ENCODE data around the gene PPP1CA.

GRCh38 chr11:67429722-67430121 is 28.1 kb upstream of the PPP1CA start:
- TF ChIP-seq, protein P1, sequence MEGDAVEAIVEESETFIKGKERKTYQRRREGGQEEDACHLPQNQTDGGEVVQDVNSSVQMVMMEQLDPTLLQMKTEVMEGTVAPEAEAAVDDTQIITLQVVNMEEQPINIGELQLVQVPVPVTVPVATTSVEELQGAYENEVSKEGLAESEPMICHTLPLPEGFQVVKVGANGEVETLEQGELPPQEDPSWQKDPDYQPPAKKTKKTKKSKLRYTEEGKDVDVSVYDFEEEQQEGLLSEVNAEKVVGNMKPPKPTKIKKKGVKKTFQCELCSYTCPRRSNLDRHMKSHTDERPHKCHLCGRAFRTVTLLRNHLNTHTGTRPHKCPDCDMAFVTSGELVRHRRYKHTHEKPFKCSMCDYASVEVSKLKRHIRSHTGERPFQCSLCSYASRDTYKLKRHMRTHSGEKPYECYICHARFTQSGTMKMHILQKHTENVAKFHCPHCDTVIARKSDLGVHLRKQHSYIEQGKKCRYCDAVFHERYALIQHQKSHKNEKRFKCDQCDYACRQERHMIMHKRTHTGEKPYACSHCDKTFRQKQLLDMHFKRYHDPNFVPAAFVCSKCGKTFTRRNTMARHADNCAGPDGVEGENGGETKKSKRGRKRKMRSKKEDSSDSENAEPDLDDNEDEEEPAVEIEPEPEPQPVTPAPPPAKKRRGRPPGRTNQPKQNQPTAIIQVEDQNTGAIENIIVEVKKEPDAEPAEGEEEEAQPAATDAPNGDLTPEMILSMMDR (conservative IDR thresholded peaks at IDR 0.05; ENCODE audit: low read depth, low read length), result no peak
- TF ChIP-seq EZH2 (IDR thresholded peaks at IDR 0.05; ENCODE audit: low read length, unreplicated experiment), result no peak
